ENCODE measurements around the gene MEGF10. TPM values are rescaled to one million over a fixed set of nuclear protein-coding genes. Genes with fewer than 3 reads are reported as not detected.

Gene MEGF10
- total RNA-seq, 1 donor from 2014 or later = not detected

DNA sequence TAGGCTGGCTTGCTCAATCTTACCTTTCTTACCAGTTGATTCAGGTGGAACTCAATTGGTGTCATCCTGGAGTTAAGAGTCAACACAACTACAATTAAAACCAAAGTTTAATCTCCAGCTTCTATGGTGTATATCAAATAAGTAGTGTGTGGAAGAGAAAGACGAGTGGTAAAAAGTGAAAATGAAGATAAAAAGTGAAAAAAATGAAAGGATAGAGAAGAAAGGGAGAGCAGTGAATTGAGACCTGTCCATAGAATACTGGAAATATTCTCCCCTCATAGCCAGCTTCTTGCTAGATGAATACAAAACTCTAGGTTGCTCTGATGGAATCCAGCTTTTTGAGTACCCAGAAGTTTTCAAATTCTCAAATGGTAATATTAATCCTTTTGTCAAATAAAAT is 76.4 kb downstream of the MEGF10 start:
- Mint-ChIP-seq H3K36me3 (ENCODE audit: low read depth) (no peaks in the 10 kb centered on the region), H3K27me3 (ENCODE audit: low read depth) (peaks cover 3% of the 10 kb centered on the region), H3K9me3 (no peaks in the 10 kb centered on the region), H3K4me3 (ENCODE audit: low read depth) (no peak overlapping the region), H3K4me1 (ENCODE audit: low read depth) (no peaks in the 10 kb centered on the region), H3K27ac (no peak overlapping the region)
- DNase-seq (ENCODE audit: low spot score) = no peak
- intact Hi-C loops (cut with micrococcal nuclease) = no loop called here

DNA sequence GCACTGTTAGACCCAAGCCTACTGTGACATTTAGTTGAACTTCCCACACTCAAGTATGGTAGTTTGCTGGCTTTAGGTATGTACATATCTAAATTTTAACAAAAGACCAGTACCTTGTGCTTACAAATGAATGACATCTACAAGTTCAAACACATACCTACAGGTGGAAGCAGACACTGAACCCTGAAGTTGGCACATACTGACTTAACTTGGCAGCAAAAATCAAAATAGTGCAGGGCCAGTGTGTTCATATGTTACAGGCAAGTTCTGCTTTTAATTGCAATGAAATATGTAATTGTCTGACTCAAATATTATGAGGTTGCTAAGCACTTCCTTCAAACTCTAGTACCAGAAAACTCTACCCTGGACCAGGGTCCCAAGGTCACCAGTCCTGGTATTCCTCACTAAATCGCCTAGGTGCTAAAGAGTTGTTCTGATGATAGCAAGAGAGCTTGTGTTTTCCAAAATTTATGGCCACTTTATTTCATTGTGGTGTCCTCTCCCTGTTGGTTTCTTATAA is 77.4 kb downstream of the MEGF10 start:
- Mint-ChIP-seq H3K27me3 (ENCODE audit: low read depth) (peaks cover 6% of the 10 kb centered on the region), H3K4me3 (ENCODE audit: low read depth) (no peak overlapping the region), H3K4me1 (ENCODE audit: low read depth) (no peaks in the 10 kb centered on the region), H3K36me3 (ENCODE audit: low read depth) (no peaks in the 10 kb centered on the region), H3K27ac (no peak overlapping the region), H3K9me3 (no peaks in the 10 kb centered on the region)
- intact Hi-C loops (cut with micrococcal nuclease) = no loop called here
- DNase-seq (ENCODE audit: low spot score) = no peak

DNA sequence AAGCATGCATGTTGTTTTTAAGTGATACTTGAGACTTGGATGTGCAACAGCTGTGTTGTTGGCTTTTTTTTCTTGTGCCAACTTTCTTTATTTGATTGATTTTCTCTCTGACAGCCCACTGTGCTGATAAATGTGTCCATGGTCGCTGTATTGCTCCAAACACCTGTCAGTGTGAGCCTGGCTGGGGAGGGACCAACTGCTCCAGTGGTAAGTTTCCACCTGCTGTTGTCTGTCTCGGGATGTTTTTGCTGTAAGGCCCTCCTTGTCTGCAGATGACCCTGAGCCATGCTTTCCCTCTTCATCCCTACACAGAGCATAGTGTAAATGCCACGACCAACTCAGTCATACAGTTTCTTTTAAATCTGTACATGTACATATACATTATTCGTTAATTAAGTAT is 79.2 kb downstream of the MEGF10 start:
- DNase-seq (ENCODE audit: low spot score) = no peak
- intact Hi-C loops (cut with micrococcal nuclease) = no loop called here
- H3K4me3 Mint-ChIP-seq (ENCODE audit: low read depth) = no peak overlapping the region
- H3K9me3 Mint-ChIP-seq = no peaks in the 10 kb centered on the region
- H3K27ac Mint-ChIP-seq = no peak overlapping the region
- peaks cover 4% of the 10 kb centered on the region for H3K27me3 Mint-ChIP-seq (ENCODE audit: low read depth)
- no peaks in the 10 kb centered on the region for H3K4me1 Mint-ChIP-seq (ENCODE audit: low read depth)
- H3K36me3 Mint-ChIP-seq (ENCODE audit: low read depth) = no peaks in the 10 kb centered on the region

DNA sequence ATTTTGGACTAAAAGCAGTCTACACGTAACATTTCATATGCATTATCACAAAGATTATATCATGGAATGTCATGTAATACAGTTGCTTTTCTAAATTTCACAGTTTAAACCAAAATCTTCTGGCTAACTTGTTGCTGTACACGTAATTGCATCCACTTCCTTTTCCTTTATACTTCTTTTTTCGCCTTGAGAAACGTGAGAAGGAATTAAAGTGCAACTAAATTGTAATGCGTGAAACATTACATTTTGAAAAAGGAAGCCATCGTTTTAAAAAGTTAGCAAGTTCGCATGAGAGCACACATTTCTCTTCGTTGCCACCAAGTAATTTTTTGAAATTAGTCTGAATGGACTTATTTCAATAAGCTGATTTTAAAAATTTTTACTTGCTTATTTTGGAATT is 80.0 kb downstream of the MEGF10 start:
- H3K27me3 Mint-ChIP-seq (ENCODE audit: low read depth) = peaks cover 7% of the 10 kb centered on the region
- no peak for DNase-seq (ENCODE audit: low spot score)
- no peaks in the 10 kb centered on the region for H3K9me3 Mint-ChIP-seq
- H3K4me1 Mint-ChIP-seq (ENCODE audit: low read depth) = no peaks in the 10 kb centered on the region
- intact Hi-C loops (cut with micrococcal nuclease) = no loop called here
- H3K36me3 Mint-ChIP-seq (ENCODE audit: low read depth) = no peaks in the 10 kb centered on the region
- H3K27ac Mint-ChIP-seq = no peak overlapping the region
- no peak overlapping the region for H3K4me3 Mint-ChIP-seq (ENCODE audit: low read depth)

DNA sequence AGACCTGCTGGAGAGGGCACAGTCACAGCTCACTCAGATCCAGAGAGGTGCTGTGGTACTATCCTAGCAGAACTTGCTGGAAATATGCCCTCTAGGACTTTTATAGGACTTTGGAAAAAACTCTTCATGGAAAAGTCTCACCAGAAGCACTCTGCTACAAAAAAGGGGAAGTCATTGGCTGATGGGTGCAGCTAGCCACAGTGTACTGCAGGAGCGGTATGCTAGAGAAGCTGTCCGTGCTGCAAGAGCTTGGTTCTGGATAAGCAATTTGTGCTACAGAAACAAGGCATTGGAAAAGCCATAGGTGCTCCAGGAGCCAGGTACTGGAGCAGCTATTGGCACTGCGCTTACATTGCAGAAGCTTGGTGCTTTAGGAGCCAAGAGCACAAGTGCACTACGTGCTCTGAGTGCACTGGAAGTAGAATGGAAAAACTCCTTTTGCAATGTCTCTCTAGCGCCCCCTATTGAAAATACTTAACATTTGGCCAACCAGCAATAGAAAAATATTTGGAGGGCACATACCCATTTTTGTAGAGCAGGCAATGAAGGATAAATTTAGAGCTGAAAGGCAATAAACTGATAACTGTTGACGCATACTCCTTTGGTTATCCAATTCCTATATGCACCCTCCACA is 83.4 kb downstream of the MEGF10 start:
- H3K27me3 Mint-ChIP-seq (ENCODE audit: low read depth) = peaks cover 7% of the 10 kb centered on the region
- H3K4me3 Mint-ChIP-seq (ENCODE audit: low read depth) = no peak overlapping the region
- H3K4me1 Mint-ChIP-seq (ENCODE audit: low read depth) = no peaks in the 10 kb centered on the region
- H3K9me3 Mint-ChIP-seq = no peaks in the 10 kb centered on the region
- intact Hi-C loops (cut with micrococcal nuclease) = no loop called here
- no peak for DNase-seq (ENCODE audit: low spot score)
- no peaks in the 10 kb centered on the region for H3K36me3 Mint-ChIP-seq (ENCODE audit: low read depth)
- H3K27ac Mint-ChIP-seq = no peak overlapping the region

DNA sequence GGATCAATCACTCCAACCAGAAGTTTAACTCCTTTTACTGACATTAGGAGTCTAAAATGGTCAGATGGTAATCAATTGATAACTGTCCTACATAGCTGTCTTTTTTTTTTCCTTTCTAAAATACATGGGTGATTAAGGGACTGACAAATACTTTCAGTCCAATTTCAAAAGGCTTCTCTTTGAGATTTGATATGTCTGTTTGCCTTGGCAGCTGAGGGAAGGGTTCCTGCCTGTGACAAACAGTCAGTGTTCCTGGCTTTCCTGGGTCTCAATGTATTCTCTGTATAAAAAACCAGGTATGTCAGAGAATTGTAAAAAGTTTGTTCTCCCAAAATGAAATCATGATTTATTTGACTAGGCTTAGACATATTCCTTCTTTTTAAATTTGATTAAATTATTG is 84.5 kb downstream of the MEGF10 start:
- no peak for DNase-seq (ENCODE audit: low spot score)
- H3K36me3 Mint-ChIP-seq (ENCODE audit: low read depth) = no peaks in the 10 kb centered on the region
- no peaks in the 10 kb centered on the region for H3K9me3 Mint-ChIP-seq
- no peak overlapping the region for H3K4me3 Mint-ChIP-seq (ENCODE audit: low read depth)
- H3K27ac Mint-ChIP-seq = no peak overlapping the region
- intact Hi-C loops (cut with micrococcal nuclease) = no loop called here
- H3K27me3 Mint-ChIP-seq (ENCODE audit: low read depth) = peaks cover 7% of the 10 kb centered on the region
- H3K4me1 Mint-ChIP-seq (ENCODE audit: low read depth) = no peaks in the 10 kb centered on the region

DNA sequence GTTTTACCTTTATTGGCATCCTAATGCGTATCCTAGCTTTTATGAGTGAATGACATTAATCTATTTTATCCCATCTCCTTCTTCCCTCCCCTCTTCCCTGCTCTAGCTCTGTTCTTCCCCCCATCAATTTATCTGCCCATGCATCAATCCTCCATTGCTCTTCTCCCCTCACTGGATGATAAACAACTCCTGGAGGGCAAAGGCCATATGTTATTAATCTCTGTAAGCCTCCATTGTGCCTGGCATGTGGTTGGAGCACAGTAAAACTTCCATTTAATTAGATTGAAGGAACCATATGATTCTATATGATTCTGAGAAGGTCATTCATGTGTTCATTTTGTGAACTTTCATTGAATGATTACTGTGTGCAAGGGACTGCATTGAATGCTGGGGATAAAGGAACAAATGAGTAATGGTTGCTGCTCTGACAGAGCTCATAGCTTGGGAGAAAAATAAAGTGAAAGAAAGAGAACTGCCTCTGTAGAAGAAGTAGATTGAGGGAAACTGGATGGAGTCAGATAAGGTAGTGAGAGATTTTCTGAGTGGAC is 85.0 kb downstream of the MEGF10 start:
- no peaks in the 10 kb centered on the region for H3K4me1 Mint-ChIP-seq (ENCODE audit: low read depth)
- no peaks in the 10 kb centered on the region for H3K9me3 Mint-ChIP-seq
- intact Hi-C loops (cut with micrococcal nuclease) = no loop called here
- H3K27me3 Mint-ChIP-seq (ENCODE audit: low read depth) = peaks cover 7% of the 10 kb centered on the region
- H3K36me3 Mint-ChIP-seq (ENCODE audit: low read depth) = no peaks in the 10 kb centered on the region
- H3K27ac Mint-ChIP-seq = no peak overlapping the region
- DNase-seq (ENCODE audit: low spot score) = no peak
- no peak overlapping the region for H3K4me3 Mint-ChIP-seq (ENCODE audit: low read depth)

DNA sequence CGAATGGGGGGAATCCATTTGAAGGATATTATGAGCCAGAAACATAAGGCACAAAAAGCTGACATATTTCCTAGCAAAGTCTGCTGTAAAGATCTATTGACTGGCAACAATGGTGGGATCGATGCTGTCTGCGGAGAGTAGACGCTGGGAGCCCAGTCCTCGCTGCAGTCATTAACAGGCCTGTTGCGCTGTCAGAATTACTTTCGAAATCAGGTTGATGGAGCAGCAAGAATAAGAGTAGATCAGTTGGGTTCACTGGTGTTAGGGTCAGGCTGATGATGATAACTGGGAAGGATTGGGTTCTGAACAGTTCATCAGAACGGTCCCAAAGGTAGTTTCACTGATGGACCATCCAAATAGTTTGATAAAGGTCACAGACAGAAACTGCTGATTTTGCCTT is 87.1 kb downstream of the MEGF10 start:
- H3K4me1 Mint-ChIP-seq (ENCODE audit: low read depth) = no peaks in the 10 kb centered on the region
- no peaks in the 10 kb centered on the region for H3K9me3 Mint-ChIP-seq
- intact Hi-C loops (cut with micrococcal nuclease) = no loop called here
- H3K36me3 Mint-ChIP-seq (ENCODE audit: low read depth) = no peaks in the 10 kb centered on the region
- DNase-seq (ENCODE audit: low spot score) = no peak
- H3K27ac Mint-ChIP-seq = no peak overlapping the region
- H3K4me3 Mint-ChIP-seq (ENCODE audit: low read depth) = no peak overlapping the region
- peaks cover 10% of the 10 kb centered on the region for H3K27me3 Mint-ChIP-seq (ENCODE audit: low read depth)

DNA sequence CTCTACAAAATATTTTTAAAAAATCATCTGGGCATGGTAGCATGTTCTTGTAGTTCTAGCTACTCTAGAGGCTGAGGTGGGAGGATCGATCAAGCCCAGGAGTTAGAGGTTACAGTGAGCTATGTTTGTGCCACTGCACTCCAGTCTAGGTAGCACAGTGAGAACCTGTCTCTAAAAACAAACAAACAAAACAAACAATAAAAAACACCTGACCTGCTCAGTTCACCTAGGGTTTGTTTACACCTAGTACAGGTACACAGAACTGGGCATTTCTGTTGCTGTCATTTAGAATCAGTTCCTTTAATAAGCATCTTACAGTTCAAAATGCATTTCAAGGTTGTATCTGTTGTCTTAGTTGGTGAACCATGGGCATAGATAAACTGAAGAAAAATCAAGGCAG is 95.3 kb downstream of the MEGF10 start:
- Mint-ChIP-seq H3K4me1 (ENCODE audit: low read depth) (no peaks in the 10 kb centered on the region), H3K4me3 (ENCODE audit: low read depth) (no peak overlapping the region), H3K27ac (no peak overlapping the region), H3K36me3 (ENCODE audit: low read depth) (no peaks in the 10 kb centered on the region), H3K9me3 (no peaks in the 10 kb centered on the region), H3K27me3 (ENCODE audit: low read depth) (peaks cover 9% of the 10 kb centered on the region)
- intact Hi-C loops (cut with micrococcal nuclease) = no loop called here
- no peak for DNase-seq (ENCODE audit: low spot score)

DNA sequence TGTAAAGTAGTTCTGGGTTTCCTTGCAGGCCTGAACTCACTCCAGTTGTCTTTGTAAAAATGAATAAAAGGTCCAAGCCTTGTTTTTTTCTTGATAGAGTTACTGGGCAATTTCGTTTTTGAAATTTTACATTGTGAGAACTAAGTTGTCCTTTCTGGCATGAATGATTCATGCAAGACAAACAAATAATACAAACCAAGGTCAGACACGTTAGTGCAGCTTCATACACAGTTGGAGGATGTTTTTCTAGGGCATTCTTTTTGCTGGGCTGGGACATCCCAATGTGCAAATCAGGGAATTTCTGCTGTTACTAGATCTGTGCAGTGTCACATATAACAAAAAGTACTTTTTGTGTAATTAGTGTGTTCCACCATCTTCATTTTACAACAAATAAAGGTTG is 96.0 kb downstream of the MEGF10 start:
- no peak for DNase-seq (ENCODE audit: low spot score)
- intact Hi-C loops (cut with micrococcal nuclease) = no loop called here
- no peak overlapping the region for H3K27ac Mint-ChIP-seq
- H3K9me3 Mint-ChIP-seq = no peaks in the 10 kb centered on the region
- peaks cover 7% of the 10 kb centered on the region for H3K27me3 Mint-ChIP-seq (ENCODE audit: low read depth)
- H3K4me1 Mint-ChIP-seq (ENCODE audit: low read depth) = no peaks in the 10 kb centered on the region
- H3K36me3 Mint-ChIP-seq (ENCODE audit: low read depth) = no peaks in the 10 kb centered on the region
- H3K4me3 Mint-ChIP-seq (ENCODE audit: low read depth) = no peak overlapping the region

DNA sequence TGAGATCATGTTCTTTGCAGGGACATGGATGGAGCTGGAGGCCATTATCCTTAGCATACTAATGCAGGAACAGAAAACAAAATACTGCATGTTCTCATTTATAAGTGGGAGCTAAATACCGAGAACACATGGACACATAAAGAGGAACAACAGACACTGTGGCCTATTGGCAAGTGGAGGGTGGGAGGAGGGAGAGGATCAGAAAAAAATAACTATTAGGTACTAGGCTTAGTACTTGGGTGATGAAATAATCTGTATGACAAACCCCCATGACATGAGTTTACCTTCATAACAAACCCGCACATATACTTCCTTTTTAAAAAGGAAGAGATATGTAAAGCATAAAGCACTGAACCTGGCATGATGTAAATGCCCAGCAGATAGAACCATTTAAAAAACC is 99.0 kb downstream of the MEGF10 start:
- H3K27me3 Mint-ChIP-seq (ENCODE audit: low read depth) = peaks cover 6% of the 10 kb centered on the region
- DNase-seq (ENCODE audit: low spot score) = no peak
- intact Hi-C loops (cut with micrococcal nuclease) = no loop called here
- H3K9me3 Mint-ChIP-seq = no peaks in the 10 kb centered on the region
- H3K36me3 Mint-ChIP-seq (ENCODE audit: low read depth) = no peaks in the 10 kb centered on the region
- H3K4me3 Mint-ChIP-seq (ENCODE audit: low read depth) = no peak overlapping the region
- H3K27ac Mint-ChIP-seq = no peak overlapping the region
- no peaks in the 10 kb centered on the region for H3K4me1 Mint-ChIP-seq (ENCODE audit: low read depth)

DNA sequence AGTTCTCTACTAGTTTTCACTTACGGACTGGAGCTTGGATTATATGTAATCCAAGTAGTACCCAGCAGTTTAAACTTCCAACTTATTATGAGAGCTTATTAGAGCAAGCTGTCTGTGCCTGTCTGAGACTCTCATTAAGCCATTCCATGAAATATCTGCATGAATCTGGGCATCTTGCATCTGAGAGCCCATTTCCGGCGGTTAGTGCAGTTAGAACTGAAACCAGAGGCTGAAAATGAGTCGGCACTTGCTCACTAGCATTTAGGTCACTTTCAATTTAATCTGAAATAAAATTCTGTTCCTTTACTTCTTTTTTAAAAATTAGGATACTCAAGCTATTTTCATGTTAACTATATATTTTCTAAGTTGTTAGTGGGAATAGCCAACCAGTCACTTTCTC is 102.2 kb downstream of the MEGF10 start:
- peaks cover 6% of the 10 kb centered on the region for H3K27me3 Mint-ChIP-seq (ENCODE audit: low read depth)
- no peak overlapping the region for H3K4me3 Mint-ChIP-seq (ENCODE audit: low read depth)
- no peaks in the 10 kb centered on the region for H3K36me3 Mint-ChIP-seq (ENCODE audit: low read depth)
- intact Hi-C loops (cut with micrococcal nuclease) = no loop called here
- H3K4me1 Mint-ChIP-seq (ENCODE audit: low read depth) = no peaks in the 10 kb centered on the region
- no peak for DNase-seq (ENCODE audit: low spot score)
- no peak overlapping the region for H3K27ac Mint-ChIP-seq
- H3K9me3 Mint-ChIP-seq = no peaks in the 10 kb centered on the region

DNA sequence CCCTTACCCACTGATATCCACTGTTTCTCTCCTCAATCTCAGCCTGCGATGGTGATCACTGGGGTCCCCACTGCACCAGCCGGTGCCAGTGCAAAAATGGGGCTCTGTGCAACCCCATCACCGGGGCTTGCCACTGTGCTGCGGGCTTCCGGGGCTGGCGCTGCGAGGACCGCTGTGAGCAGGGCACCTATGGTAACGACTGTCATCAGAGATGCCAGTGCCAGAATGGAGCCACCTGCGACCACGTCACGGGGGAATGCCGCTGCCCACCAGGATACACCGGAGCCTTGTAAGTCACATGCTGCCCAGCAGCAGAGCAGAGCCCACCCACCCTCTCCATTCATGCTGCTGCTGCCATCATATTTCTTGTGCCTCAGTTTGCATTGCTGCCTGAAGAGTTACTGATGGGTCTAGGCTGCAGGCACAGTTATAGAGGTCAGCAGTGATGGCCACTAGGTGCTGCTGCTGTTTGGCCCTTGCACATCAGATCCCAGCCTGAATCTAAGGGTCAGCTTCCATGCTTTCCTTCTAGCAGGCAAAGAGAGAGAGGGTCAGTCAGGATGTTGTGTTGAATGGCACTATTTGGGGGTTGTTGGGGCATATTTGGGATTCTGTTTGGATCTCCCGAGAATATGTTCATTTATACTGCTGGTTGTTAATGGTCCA is 106.0 kb downstream of the MEGF10 start:
- H3K4me3 Mint-ChIP-seq (ENCODE audit: low read depth) = no peak overlapping the region
- no peaks in the 10 kb centered on the region for H3K9me3 Mint-ChIP-seq
- no peaks in the 10 kb centered on the region for H3K36me3 Mint-ChIP-seq (ENCODE audit: low read depth)
- H3K27me3 Mint-ChIP-seq (ENCODE audit: low read depth) = peaks cover 11% of the 10 kb centered on the region
- no peak overlapping the region for H3K27ac Mint-ChIP-seq
- no peak for DNase-seq (ENCODE audit: low spot score)
- intact Hi-C loops (cut with micrococcal nuclease) = no loop called here
- no peaks in the 10 kb centered on the region for H3K4me1 Mint-ChIP-seq (ENCODE audit: low read depth)
